Measurements from ENCODE around the gene PGGHG.

Gene PGGHG

GRCh38 chr11:342328-342727 is 53.4 kb downstream of the PGGHG start:
- Histone ChIP-seq H3K9me3 (ENCODE audit: control insufficient read depth in 1 of 2, low read length in 2 of 2) (no peaks in the 10 kb centered on the region), H3K4me1 (ENCODE audit: control insufficient read depth in 1 of 2, insufficient read depth in 2 of 2, low read length in 2 of 2) (no peaks in the 10 kb centered on the region), H3K27me3 (ENCODE audit: low read depth, low read length) (no peaks in the 10 kb centered on the region), H3K4me3 (ENCODE audit: low read depth in 1 of 2, low read length in 2 of 2) (no peak overlapping the region), H3K36me3 (ENCODE audit: control insufficient read depth in 1 of 2, insufficient read depth in 2 of 2, low read length in 2 of 2) (no peaks in the 10 kb centered on the region), H3K27ac (ENCODE audit: low read length) (no peak overlapping the region)

GRCh38 chr11:344836-345578 is 56.1 kb downstream of the PGGHG start:
- Histone ChIP-seq H3K4me3 (ENCODE audit: low read depth in 1 of 2, low read length in 2 of 2) (no peak overlapping the region), H3K27ac (ENCODE audit: low read length) (no peak overlapping the region), H3K4me1 (ENCODE audit: control insufficient read depth in 1 of 2, insufficient read depth in 2 of 2, low read length in 2 of 2) (no peaks in the 10 kb centered on the region), H3K27me3 (ENCODE audit: low read depth, low read length) (no peaks in the 10 kb centered on the region), H3K9me3 (ENCODE audit: control insufficient read depth in 1 of 2, low read length in 2 of 2) (no peaks in the 10 kb centered on the region), H3K36me3 (ENCODE audit: control insufficient read depth in 1 of 2, insufficient read depth in 2 of 2, low read length in 2 of 2) (no peaks in the 10 kb centered on the region)
